Stimulated activated CD8-positive, alpha-beta memory T cell treated with anti-CD3 and anti-CD28 coated beads, Interleukin-15, amount 100 ng/mL, for 24 hours (primary cell): ENCODE data around the gene ANKRD13D.
A peak's percentile ranks its signal among the peaks of the same experiment; 100 is the strongest.
"Not testable (repeated sequence)": the region's sequence is repeated elsewhere in the genome, so short reads cannot be mapped to it uniquely, and the experiment has no call there.

ENCODE experiments used
- DNase-seq: peaks from one replicate; pipeline ENCODE4 v3.0.0-alpha.2; 2020; ENCODE audit warnings: low read depth

The ANKRD13D gene

DNA sequence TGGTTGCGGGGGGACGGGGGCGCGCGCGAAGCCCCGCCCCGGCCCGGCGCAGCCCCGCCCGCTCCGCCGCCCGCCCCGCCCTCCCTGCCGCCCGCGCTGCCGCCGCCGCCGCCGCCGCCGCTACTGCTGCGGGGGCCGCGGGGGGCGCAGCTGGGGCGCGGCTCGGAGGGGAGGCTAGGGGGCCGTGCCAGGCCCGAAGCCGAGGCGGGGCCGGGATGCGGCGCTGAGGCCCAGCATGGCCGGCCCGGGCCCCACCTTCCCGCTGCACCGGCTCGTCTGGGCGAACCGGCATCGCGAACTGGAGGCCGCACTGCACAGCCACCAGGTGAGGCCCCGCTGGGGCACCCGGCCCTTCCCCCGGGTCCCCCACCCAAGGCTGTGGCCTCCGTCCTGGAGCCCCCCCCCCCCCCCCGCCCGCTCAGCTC lies at the start of gene ANKRD13D:
ANKRD13D (plus strand) TSS at position 78 of the 425 bp plus-strand sequence; CDS start at position 236, 158 bp downstream.
- no peak for DNase-seq

DNA sequence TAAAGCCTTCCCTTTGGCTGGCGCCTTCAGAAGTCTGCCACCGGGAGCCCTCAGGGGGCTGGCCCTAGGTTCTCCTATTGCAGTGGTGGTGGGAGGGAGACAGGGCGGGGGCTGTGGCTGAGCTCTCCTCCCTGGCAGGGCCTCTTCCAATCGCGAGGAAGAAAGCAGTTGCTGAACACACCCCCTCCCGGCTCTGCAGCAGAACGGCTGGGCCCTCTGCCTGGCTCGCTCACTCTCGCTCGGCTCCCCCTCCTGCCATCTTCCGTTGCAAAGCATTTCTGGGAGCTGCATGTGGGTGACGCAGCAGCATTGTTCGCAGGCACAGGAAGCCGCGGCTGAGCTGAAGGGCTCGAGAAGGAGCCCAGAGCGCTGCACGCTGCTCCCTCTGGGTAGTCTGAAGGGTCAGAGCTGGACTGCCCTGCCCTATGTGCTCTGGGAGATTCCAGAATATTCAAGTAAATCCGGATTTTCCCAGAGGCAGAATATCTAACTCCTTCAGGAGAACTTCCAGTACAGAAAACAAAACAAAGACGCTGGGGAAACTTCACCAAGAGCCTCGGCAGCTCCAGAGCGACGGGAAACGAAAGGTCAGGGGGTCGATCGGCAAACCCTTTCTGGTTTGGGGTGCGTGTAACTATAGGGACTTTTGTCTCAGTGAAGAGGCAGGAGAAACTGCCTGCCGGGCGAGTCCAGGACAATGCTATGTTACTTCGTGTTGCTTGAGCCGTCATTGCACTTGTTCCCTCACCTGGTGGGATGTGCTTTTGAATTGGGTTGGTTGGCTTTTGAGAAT lies 49.1 kb upstream of the ANKRD13D start:
- DNase-seq, result peak; percentile 77

DNA sequence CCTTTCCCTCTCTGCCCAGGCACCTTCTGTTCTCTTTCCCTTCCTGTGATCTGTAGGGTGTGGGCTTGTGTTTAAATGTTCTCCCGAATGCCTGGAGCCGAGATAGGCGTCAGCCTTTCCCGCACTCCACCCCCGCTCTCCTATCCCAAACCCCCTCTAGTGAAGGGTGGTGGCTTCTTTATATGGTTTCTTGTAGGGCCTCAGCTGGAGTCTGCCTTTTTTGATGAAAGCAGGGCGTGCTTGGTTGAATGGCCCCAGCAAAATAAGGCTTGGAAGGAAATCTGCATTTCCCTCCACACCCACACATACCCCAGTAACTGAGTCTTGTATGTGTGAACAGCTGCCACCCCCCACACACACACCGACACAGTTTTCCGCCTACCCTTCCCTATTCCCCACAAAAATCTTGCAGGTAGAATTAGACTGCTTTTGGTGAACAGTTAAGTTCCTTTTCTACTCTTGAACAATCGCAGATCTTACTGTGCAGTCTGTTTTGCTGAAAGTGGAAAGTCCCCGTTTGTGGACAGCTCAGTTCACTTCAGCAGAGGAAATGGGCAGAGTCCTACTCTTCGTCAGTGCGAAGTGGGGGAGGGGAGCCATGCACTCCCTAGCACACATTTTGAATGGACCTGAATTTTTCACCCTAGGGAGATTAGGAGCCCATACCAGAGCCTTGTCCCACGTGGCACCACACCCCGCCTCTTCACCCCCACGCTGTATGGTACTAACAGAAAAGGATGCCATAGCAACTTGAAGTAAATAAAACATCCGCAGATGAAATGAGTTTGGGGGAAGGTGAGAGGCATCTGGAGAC lies 48.3 kb upstream of the ANKRD13D start:
- DNase-seq, result peak; percentile 38

DNA sequence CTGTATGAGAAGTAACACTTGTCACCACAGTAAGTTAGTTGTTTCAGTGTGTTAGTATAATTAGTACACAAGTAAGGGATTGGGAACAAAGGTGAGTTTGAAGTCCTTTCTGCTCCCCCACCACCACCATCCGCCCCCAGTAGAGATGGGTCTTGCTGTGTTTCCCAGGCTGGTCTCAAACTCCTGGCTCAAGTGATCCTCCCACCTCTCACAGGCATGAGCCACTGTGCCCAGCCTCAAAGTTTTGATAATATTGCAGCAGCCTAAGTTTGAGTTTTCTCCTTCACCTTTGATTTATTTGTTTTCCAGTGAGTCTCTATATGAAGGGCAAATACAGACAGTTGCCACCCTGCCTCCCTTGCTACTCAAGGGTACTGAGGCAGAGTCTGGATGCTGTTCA lies 46.6 kb upstream of the ANKRD13D start:
- DNase-seq, result no peak

DNA sequence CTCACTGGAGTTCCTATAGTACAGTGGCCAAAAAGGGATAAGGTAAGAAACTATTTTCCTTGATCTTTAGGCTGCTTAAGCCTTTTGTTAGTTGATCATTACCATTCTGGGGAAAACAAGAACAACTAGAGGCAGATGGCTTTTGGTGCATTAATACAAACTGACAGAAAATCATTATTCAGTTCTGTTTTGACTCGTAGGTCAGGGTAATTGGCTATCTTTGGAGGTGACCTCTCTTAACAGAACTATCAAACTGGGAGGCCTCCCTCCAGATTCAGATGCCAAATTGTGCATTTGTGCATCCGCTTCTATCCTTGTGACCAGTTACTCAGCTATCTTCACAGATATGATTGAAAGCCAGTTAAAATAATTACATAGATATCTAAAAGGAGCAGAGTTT lies 46.1 kb upstream of the ANKRD13D start:
- DNase-seq, result no peak

DNA sequence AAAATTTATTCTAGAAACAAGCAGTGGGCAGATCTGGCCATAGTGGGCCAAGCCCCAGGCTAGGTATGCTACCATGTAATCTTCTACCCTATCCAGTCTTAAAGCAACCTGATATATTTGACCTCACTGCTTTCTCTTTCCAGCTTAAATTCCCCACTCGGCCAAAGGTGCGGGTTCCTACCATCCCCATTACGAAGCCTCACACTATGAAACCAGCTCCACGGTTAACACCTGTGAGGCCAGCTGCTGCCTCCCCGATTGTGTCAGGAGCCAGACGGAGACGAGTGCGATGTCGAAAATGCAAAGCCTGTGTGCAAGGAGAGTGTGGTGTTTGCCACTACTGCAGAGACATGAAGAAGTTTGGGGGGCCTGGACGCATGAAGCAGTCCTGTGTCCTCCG lies 44.1 kb upstream of the ANKRD13D start:
- no peak for DNase-seq

DNA sequence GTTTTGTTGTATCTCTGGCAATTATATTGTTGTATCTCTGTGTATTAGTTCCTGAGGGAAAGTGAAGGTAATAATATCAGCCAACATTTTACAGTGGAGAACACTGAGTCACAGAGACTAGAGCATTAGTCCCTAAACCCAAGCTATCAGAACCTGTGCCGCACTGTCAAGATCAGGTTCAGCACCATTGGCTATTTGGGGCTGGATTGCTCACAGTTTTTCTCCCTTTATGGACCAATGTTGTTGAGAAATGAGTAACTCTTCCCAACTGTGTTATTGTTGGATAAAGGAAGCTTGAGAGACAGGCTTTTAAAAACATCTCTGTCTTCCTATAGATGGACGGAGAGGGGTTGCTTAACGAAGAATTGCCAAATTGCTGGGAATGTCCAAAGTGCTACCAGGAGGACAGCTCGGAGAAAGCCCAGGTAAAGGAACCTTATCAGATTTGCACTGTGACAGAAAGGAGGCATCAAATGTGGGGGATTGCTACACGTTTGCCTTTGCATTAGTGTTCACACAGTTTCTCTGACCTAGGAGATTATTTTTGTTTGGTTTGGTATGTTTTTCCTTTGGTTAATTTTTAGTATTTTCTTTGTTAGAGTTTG lies 41.1 kb upstream of the ANKRD13D start:
- no peak for DNase-seq

DNA sequence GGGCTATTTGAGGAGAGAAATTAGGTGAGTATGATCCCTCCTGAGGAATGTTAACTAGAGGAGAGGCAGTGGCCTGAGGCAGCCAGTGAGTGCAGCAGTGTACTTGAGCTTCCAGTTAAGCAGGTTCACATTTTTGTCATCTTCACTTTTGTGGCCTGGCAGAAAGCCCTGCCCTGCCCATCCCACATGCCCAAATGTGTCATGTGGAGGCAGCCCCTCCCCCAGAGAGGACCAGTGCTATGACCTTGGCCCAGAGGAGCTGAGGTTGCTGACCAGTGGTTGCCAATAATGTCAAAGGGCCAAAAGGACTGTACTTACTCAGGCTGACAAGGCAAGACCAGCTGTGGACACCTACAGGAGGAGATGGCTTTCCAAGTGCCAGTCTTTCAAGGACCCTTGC lies 40.5 kb upstream of the ANKRD13D start:
- DNase-seq, result no peak

DNA sequence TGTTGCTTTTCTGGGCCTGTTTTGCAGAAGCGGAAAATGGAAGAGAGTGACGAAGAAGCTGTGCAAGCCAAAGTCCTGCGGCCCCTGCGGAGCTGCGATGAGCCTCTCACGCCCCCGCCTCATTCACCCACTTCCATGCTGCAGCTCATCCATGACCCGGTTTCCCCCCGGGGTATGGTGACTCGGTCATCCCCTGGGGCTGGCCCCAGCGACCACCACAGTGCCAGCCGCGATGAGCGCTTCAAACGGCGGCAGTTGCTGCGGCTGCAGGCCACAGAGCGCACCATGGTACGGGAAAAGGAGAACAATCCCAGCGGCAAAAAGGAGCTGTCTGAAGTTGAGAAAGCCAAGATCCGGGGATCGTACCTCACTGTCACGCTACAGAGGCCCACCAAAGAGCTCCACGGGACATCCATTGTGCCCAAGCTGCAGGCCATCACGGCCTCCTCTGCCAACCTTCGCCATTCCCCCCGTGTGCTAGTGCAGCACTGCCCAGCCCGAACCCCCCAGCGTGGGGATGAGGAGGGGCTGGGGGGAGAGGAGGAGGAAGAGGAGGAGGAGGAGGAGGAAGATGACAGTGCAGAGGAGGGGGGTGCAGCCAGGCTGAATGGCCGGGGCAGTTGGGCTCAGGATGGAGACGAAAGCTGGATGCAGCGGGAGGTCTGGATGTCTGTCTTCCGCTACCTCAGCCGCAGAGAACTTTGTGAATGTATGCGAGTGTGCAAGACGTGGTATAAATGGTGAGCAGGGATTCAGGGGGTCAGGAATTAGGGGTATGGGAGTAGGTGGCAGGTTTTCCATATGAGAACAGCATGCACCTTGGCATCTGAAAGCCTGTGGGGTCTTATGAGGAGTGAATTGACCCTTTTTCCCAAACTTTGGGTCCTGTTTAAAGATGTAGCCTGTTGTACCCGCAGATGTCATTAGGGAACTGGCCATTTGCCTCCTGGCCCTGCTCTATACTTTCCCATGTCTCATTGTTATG lies 38.8 kb upstream of the ANKRD13D start:
- DNase-seq, result no peak

DNA sequence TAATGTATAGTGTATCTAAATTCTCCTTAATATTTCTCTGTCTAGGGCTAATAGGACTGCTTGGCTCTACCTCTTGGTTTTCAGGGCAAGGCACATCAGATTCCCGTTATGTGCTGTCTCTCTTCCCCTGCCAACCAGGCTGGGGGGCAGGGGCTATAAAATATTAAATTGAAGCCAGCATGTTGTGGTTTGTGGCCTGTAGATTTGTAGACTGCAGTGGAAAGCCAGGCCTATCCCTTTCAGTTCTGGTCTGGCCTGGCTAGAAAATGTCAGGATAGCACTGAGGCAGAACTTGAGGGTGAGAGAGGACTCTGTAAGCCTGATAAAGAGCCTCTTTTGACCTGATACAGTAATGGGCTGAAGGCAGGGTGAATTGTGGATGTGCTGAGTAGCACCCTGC lies 37.3 kb upstream of the ANKRD13D start:
- DNase-seq, result no peak

DNA sequence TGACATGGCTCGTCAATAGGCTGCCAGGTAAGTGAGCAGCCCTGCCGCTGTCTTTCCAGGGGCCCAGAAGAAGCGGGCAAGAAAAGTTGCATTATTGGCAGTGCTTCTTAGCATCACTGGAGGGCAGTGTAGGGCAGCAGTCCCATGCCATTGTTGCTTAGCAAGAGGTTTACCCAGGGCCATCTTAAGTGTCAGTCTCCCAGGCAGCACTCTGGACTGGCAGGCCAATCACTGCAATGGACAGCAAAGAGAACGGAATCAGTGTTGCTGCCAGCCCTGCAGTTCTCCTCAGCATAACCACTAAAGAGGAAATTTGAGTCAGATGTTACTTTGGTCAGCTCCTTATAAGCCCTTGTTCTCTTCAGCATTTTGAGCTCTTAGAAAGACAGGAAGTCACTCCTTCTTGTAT lies 36.3 kb upstream of the ANKRD13D start:
- no peak for DNase-seq

DNA sequence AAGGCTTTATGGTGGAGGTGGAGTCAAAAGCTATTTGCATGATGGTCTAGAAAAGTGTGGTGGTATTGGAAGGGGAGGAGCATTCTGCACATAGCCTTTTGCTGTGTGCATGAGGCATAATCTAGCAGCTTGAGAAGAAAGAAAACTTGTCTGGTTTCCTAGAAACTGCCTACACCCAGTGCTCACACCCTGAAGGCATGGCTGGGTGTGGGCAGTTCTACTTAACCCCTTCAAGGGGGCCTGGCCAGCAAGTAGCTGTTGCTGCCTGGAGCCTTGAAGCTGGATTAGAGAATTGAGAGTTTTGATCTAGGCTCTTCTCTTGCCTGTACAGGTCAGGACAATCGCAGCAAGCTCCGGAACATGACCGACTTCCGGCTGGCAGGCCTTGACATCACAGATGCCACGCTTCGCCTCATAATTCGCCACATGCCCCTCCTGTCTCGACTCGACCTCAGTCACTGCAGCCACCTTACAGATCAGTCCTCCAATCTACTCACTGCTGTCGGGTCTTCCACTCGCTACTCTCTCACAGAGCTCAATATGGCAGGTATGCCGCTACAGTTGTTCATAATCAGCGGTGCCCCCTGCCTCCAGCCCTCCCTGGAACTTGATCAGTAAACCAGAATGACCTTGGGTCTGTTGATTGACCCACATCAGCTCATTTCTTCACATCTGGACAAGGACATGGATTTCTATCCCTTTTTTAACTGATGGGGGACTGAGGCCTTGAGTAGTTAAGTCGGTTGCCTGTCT lies 35.1 kb upstream of the ANKRD13D start:
- no peak for DNase-seq

DNA sequence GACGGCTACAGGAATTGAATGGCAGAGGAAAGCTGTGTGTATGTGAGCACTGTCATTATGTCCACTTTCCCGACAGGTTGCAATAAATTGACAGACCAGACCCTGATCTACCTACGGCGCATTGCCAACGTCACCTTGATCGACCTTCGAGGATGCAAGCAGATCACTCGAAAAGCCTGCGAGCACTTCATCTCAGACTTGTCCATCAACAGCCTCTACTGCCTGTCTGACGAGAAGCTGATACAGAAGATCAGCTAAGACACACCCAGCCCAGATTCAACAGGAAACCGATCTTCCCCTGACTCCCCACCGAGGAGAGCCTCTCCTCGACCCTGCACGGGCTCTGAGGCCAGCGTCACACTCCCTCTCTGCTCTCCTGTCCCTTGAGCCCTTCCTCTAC lies 34.3 kb upstream of the ANKRD13D start:
- DNase-seq, result no peak

DNA sequence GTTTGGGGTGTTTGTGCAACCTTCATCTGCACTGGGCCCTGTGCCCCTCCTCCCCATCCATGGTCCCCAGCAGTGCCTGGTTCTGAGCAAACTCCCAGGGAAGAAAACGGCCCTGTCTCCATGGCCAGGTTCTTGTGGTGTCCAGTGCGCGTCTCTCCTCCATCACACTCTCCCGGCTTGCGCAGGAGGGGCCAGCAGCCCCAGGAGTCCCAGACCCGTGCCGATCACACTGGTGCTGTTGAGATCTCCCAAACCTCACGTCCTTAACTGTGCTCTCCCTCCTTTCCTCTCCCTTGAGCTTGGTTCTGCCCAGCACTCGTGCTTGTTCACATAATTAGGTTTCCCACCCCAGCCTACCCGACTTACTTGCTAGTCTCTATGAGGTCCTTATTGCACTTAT lies 33.8 kb upstream of the ANKRD13D start:
- no peak for DNase-seq

DNA sequence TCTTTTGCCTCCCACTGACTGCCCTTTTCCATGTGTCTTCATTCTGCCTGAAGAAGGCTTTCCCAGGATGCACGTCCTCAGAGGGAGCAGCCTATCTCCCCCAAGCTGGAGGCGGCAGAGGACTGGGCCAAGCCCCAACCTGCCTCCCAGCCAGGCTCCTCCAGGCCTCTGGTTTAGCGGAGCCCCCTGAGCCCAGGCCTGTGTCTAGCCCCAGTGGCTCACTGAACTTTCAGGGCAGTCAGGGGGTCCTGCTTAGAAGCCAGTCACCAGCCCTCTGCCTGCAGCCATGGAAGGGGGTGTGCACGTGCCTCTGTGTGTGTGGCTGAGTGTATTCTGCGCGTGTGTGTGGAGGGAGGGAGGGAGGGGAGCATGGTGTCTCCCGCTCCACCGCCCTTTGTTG lies 33.2 kb upstream of the ANKRD13D start:
- no peak for DNase-seq

DNA sequence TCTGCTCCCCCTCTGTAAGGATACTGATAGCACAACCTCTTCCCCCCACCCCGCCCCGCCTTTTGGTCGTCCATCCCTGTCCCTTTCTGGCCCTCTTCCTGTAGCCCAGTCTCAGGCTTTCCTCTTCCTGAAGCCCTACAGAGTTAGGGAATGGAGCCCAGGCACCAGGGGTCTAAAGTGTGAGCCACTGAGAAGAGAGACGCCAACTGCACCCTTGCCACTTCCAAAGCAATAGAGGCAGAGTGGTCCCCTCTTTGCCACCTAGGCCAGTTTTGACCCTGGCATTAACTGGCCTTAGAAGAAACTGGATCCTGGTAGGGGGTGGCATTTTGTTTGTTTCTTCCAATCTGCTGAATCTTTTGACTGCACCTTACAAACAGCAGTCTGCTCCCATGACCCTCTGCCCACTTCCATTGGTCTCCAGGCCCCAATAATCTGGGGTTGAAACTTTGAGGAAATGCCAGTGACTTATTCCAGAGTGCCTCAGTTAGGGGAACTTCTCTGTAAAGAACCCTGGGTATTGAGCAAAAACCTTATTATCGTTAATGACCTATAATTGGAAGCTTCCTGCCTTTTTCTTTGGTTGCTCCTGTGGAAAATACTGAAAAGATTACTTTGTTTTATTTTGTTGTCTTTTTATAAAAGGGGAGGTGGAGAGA lies 32.5 kb upstream of the ANKRD13D start:
- no peak for DNase-seq

DNA sequence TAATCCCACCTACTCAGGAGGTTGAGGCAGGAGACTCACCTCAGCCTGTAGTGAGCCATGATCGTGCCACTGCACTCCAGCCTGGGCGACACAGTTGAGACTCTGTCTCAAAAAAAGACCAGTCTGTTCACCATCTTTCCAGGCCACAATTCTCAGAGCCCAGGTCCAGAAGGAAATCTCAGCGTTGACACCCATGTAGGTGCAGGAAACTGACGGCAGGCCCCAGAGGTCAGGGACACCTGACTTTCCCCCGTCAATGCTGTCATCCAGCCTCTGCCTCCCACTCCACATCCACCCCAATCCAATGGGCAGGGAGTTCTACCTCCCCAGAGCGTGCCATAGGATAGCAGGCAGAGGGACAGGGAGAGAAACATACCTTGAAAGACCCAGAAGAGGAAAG lies 28.7 kb upstream of the ANKRD13D start:
- DNase-seq, result no peak

DNA sequence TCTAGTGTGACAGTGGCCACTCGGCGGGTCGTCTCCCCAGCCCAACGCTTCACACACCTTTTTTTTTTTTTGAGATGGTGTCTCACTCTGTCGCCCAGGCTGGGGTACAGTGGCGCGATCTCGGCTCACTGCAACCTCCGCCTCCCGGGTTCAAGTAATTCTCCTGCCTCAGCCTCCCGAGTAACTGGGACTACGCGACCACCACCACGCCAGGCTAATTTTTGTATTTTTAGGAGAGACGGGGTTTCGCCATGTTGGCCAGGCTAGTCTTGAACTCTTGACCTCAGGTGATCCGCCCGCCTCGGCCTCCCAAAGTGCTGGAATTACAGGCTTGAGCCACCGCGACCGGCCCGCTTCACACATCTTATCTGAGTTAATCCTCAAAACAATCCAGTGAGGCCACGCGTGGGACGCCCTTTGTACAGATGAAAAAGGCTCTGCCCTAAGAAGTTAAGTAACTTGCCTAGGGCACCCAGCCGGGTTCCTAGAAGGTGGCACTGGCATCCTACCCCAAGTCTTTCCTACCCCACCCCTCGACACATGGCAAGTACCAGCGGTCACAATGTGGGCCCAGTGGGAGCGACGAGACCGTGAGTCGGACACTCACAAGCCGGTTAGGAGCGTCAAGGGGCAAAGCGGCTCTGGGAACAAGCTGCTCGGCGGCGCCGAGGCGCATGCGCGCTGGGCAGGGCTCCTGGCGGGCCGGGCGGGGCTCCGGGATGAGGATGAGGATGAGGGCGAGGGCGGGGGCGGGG lies 28.0 kb upstream of the ANKRD13D start:
- DNase-seq, result not testable (repeated sequence)

DNA sequence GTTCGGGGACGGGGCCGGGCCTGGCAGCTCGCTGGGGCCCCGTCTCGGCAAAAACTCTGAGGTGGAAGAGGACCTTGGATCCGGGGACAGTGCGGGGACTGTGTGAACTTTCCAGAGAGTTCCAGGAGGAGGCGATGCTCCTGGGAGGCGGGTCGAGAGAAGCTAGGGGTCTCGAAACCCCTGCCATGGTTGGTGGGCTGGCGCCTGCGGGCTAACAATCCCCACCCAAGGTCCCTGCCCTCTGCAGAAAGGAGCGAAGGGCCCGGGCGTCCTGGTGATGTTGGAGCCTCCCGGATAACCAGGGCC lies 27.5 kb upstream of the ANKRD13D start:
- DNase-seq, result no peak
